GM12892 (cell line): ENCODE data around the gene KIF26A.

Source experiments
- POLR2A ChIP-seq: IDR thresholded peaks from 2 replicates; pipeline ENCODE4 v1.6.1; 2011; ENCODE audit warnings: low read depth, low read length, control low read depth
- POLR2AphosphoS5 ChIP-seq: IDR thresholded peaks from 2 replicates; pipeline ENCODE4 v1.6.1; 2011; ENCODE audit warnings: low read depth, low read length, control low read depth

- TF ChIP-seq POLR2AphosphoS5 (no peak), POLR2A (no peak)
Measured at GRCh38 chr14:104164512-104164911, 26.1 kb downstream of the KIF26A start.
